ENCODE results near the gene KRTAP4-7.
"Not testable (repeated sequence)": the region's sequence is repeated elsewhere in the genome, so short reads cannot be mapped to it uniquely, and the experiment has no call there.

Gene KRTAP4-7

DNA sequence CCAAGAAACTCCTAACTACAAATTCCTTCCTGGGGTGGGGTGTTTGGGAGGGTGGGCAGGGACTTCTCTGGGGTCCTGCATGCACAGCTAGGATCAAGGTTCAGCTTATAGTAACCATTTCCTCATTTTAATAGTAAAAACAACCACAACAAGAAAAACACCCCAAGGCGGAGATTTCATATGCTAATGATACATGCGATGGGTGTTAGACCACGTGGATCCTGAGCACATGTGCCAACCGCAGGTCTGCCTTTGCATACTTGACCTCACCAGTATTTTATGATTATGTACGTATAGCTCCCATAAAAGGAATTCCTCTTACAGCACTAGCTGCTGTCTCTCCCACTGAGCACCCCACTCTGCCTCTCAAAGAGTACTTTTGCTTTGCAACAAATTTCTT lies 32.3 kb downstream of the KRTAP4-7 start:
- DNase-seq: peak in 1 of 2 donors; percentile 52

DNA sequence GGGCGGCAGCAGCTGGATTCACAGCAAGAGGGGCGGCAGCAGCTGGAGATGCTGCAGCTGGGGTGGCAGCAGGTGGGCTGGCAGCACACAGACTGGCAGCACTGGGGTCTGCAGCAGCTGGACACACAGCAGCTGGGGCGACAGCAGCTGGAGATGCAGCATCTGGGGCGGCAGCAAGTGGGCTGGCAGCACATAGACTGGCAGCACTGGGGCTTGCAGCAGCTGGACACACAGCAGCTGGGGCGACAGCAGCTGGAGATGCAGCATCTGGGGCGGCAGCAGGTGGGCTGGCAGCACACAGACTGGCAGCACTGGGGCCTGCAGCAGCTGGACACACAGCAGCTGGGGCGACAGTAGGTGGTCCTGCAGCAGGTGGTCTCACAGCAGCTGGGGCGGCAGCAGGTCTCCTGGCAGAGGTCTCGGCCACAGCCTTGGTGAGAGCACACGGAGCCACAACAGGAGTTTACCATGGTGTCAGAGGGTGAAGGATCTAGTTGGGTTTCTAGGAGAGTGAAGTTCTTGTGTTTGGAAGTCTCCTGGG lies 34.0 kb downstream of the KRTAP4-7 start, which contains the start of gene KRTAP4-11:
Gene KRTAP4-11, minus strand, starts transcription at position 528 of the 541 bp plus-strand sequence. Its CDS starts 58 bp downstream, at position 470.
- not testable (repeated sequence) for DNase-seq

DNA sequence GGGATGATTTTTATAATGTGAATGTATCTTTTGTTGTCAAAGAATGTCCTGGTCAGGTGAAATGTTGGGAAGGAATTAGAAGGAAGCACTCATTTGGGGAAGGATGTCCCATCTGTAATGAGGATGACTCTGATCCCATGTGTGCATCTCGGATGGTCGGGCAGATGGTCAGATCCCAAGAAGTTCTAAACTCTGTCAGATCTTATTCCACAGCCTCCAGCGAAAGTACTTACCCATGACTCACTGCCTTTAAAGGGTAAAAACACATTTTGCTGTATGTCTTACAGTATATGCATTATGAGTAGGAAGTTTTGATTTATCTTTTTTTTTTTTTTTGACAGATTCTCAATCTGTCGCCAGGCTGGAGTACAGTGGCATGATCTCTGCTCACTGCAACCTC lies 34.8 kb downstream of the KRTAP4-7 start:
- no peak for DNase-seq

DNA sequence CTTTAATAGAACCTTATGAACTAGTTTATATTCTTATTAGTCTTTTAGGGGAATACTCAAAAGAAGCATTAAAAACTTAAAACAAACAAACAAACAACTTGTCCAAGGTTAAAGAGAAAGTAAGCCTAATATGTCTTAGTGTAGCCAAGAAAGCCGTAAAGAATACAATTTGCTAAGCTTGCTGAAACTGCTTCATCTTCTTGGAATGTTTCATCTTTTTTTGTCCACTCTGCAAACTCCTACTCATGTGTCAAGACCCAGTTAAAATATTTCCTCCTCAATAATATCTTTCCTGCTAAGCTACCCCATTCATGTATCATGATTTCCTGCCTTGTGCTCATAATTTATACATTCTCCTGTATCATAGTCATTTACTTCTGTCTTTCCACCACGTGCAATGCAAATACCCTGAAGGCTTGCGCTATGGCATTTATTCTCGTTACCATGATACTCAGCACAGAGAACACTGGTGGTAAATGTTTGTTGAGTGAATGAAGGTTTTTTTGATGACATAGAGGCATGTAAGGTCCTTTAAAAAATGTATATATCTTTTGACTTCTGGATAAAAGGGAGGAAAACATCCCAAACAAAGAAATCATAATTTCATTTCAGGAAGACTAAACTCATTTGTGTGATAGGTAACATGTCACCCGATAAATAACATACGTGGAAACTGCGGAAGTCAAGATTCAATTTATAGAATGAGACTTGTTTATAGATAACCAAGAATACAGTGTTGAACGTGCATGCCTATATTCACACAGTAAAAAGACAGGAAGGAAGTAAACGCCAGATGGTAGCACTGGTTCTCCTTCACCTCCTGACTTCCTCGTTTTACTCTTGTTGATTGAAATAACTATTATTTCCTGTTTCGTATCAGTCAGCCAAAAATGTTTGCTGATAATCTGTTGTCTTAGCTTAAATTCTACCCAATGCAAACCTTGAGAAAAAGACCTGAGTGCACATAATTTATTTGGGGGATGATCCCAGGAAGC lies 36.0 kb downstream of the KRTAP4-7 start:
- DNase-seq: peak in 1 of 2 donors; percentile 13

DNA sequence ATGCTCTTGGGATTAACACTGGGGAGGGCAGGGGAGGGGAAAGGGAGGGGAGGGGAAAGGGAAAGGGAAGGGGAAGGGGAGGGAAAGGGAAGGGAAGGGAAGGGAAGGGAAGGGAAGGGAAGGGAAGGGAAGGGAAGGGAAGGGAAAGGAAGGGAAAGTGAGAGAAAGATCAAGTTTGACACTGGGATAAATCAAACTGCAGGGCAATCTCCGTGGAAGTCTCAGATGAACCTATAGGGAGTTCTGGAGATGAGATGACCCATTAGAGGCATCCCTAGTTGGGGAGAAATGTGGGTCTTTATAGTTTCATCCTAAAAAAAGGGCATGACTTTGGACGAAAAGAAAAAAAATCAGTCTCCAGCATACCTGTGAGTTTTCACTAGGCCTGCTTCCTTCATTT lies 37.8 kb downstream of the KRTAP4-7 start:
- DNase-seq: no peak

DNA sequence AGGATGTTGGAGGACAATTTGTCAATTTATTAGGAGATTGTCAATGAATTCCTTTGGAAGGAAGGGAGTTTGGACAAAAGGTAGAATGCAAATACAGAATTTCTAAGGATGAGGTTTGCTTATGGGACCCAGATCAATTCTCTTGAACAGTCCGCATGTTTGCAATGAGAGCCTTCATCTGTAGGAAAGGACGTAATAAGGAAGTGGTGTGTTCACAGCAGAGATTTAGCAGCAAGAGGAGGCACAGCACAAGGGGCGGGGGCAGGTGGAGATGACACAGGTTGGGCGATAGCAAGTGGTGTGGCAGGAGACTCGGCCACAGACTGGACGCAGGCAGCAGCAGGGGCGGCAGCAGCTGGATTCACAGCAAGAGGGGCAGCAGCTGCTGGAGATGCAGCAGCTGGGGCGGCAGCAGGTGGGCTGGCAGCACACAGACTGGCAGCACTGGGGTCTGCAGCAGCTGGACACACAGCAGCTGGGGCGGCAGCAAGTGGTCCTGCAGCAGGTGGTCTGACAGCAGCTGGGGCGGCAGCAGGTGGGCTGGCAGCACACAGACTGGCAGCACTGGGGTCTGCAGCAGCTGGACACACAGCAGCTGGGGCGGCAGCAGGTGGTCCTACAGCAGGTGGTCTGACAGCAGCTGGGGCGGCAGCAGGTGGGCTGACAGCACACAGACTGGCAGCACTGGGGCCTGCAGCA lies 39.5 kb downstream of the KRTAP4-7 start:
- DNase-seq: not testable (repeated sequence)

DNA sequence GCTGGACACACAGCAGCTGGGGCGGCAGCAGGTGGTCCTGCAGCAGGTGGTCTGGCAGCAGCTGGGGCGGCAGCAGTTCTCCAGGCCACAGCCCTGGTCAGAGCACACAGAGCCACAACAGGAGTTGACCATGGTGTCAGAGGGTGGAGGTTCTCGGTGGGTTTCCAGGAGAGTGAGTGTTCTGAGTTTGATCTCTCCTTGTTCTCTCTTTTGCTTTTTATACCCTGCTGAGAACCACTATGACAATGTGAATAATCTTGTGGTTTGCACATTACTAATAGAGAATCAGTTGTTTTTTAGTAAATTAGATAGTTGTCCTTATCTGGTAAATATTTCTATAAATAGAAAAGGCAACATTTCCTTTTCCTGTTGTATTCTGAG lies 40.0 kb downstream of the KRTAP4-7 start, which contains the start of gene KRTAP4-12:
Gene KRTAP4-12, minus strand, starts transcription at position 192 of the 381 bp plus-strand sequence. Its CDS starts 60 bp downstream, at position 132.
- DNase-seq: not testable (repeated sequence)

DNA sequence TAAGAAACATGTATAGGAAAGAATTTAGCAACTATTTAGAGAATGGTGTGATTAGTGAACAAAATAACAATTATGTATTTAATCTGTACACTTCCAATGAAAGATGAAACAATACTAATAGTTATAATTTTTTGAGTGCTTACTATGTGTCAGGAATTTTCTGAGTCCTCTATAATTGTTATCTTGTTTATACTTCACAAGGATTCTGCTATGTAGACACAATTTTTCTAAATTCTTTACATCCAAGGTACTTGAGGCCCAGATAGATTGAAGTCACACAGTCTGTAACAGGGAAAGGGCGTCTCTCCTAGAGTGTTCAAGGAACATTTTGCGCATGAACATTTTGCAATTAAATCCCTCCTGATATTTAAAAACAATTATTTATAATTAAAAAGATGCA lies 41.1 kb downstream of the KRTAP4-7 start:
- DNase-seq: no peak

DNA sequence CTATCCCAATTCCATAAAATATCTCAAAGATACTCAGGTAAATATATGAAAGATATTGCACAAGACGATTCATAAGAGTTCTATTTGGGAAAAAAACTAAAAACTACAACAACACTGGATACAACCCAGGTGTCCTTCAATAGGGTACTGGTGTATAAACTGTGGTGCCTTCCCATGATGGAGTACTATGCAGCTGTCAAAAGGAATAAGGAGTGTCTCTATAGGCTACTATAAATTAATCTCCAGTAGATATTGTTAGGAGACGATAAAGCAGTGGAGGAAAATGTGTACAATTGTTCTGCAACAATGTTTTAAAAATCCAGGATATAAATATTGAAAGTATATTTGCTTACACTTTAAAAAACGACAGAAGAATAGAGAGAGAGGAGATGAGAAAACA lies 42.5 kb downstream of the KRTAP4-7 start:
- no peak for DNase-seq

DNA sequence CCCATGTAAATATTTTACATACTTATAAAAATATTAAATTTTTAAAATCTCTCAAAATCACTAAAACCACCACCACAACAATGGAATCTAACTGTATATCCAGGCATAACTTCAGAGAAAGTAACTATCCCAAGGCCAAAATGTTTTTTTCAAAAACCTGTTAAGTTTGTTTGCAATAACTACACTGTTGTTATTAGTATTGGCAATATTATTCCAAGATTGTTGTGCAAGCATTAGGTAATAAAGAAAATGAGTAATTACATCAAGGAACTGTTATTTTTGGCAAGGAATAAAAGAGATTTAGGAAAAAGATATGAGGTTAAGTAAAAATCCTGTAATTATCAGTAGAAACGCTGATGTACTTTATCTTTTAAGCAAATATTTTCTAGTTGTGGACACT lies 43.4 kb downstream of the KRTAP4-7 start:
- DNase-seq: no peak

DNA sequence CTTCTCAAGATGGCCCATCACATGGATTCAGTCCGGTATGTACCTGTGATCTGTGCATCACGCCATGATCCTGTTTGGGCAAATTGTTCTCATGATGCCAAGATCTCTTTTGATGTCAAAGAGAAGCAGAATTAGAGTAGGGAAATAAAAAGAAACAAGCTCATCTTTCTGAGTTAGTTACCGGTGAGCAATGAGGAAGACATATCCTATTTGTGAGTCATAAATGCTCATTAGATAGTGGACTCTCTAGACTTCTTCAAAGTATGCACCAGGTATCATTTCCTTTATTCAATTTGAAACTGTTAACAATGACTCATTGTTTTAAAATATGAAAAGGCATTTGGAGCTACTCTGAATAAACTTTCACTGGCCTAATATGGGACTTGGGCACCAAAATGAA lies 48.0 kb downstream of the KRTAP4-7 start:
- no peak for DNase-seq

DNA sequence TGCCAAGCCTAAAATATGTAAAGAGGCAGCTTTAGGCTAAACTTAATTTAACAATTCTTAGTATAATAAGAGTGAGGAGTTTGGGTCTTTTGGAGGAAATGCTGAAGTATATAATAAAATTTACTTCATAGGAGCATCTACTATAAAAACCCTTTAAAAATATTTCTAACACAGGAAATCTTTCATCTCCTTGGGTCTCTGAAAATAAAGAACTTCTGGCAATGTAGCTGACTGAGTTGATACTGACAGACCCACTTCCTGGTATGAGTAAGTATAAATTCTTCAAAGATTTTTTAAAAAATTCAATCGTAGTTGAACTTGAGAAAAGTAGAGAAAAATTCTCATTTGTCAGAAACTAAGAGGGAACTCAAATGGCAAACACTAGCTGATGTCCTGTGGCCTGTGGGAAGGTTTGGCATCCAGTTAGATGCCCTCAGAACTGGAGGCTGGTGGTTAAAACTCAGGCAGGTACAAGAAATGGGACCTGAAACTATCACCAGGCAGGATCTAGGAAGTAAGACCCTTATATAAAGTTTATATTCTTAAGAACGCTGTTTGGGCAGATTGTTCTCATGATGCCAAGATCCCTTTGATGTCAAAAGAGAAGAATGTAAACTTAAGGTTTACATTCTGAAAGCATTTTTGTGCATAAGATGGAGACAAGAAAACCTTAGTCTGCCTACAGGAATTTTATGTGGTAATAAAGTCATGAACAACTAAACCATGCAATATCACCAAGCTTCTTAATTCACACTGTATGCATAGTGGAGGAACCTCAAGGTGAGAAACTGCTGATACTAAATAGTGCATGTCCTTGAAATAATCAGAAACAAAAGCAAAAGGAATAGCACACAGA lies 50.2 kb downstream of the KRTAP4-7 start:
- DNase-seq: no peak

Measured in CD4-positive, alpha-beta T cell treated with Interleukin-1 beta for 1 hour (primary cell).